HL-60 (cell line): ENCODE results near the gene RHOT2.
A peak's percentile ranks its signal among the peaks of the same experiment; 100 is the strongest.
"Not testable (repeated sequence)": the region's sequence is repeated elsewhere in the genome, so short reads cannot be mapped to it uniquely, and the experiment has no call there.

ENCODE experiments used
- DNase-seq, 2 experiments: peaks; one replicate each; pipeline ENCODE4 v3.0.0-alpha.2; 2010 to 2020; ENCODE audit warnings: low read depth in 1 of 2, low spot score in 1 of 2
- H3K27ac ChIP-seq: fragments of 250-450 bp; sonication (Bioruptor Pico); replicated peaks from 2 replicates; pipeline ENCODE4 v1.5.1; 2020; ENCODE audit warnings: mild to moderate bottlenecking, moderate library complexity
- H3K27me3 ChIP-seq: fragments of 250-450 bp; sonication (Bioruptor Pico); 2 replicates; pipeline ENCODE4 v1.5.1; 2021; ENCODE audit warnings: mild to moderate bottlenecking, moderate library complexity; ENCODE audit not compliant: insufficient read depth, poor library complexity, severe bottlenecking
- H3K4me3 ChIP-seq: replicated peaks from 2 replicates; pipeline ENCODE4 v1.5.1; 2011; ENCODE audit warnings: mild to moderate bottlenecking, control low read depth, low read length; ENCODE audit not compliant: insufficient read depth
- CTCF ChIP-seq: IDR thresholded peaks from one replicate; pipeline ENCODE4 v1.5.1; 2011; ENCODE audit warnings: low read length, control low read depth, inconsistent platforms; ENCODE audit not compliant: insufficient read depth
- GABPA ChIP-seq: IDR thresholded peaks from 2 replicates; pipeline ENCODE4 v1.6.1; 2012; ENCODE audit warnings: low read depth
- POLR2AphosphoS5 ChIP-seq: IDR thresholded peaks from 2 replicates; pipeline ENCODE4 v1.6.1; 2012; ENCODE audit warnings: low read depth
- REST ChIP-seq: IDR thresholded peaks from 2 replicates; pipeline ENCODE4 v1.6.1; 2012; ENCODE audit warnings: low read depth; ENCODE audit not compliant: insufficient replicate concordance
- SPI1 ChIP-seq: IDR thresholded peaks from 2 replicates; pipeline ENCODE4 v1.6.1; 2012; ENCODE audit warnings: low read depth, mild to moderate bottlenecking, borderline replicate concordance

RHOT2 gene

GRCh38 chr16:685967-686366 is 18.0 kb downstream of the RHOT2 start:
- Histone ChIP-seq H3K27me3 (no peaks in the 10 kb centered on the region), H3K4me3 (peak overlapping the region; percentile 47), H3K27ac (peak overlapping the region; percentile 96)
- DNase-seq, result peak in 1 of 2 experiments; percentile 71
- TF ChIP-seq CTCF, result peak; percentile 75
- TF ChIP-seq GABPA, result no peak
- peak; percentile 34; the same call in 1 of the 2 replicates for TF ChIP-seq POLR2AphosphoS5
- TF ChIP-seq SPI1, result no peak

GRCh38 chr16:686459-687260 is 18.7 kb downstream of the RHOT2 start:
- no peak for DNase-seq
- H3K27ac ChIP-seq, result no peak overlapping the region
- no peaks in the 10 kb centered on the region for H3K27me3 ChIP-seq
- no peak for TF ChIP-seq SPI1
- H3K4me3 ChIP-seq, result no peak overlapping the region

GRCh38 chr16:687499-687898 is 19.6 kb downstream of the RHOT2 start:
- Histone ChIP-seq H3K27me3 (peaks cover 4% of the 10 kb centered on the region), H3K27ac (no peak overlapping the region), H3K4me3 (no peak overlapping the region)
- DNase-seq, result no peak
- TF ChIP-seq CTCF (no peak), POLR2AphosphoS5 (no peak), SPI1 (no peak), GABPA (no peak)

- TF ChIP-seq SPI1 (no peak), GABPA (no peak), CTCF (no peak), REST (no peak), POLR2AphosphoS5 (no peak)
- no peak for DNase-seq
- H3K4me3 ChIP-seq, result peak overlapping the region; percentile 90
- peaks cover 18% of the 10 kb centered on the region for H3K27me3 ChIP-seq
- peak overlapping the region; percentile 89 for H3K27ac ChIP-seq
These were observed 21.4 kb downstream of the RHOT2 start for GRCh38 chr16:689175-689897.

- H3K27ac ChIP-seq, H3K4me3 ChIP-seq, DNase-seq: not testable (repeated sequence)
- H3K27me3 ChIP-seq, result peaks cover 34% of the 10 kb centered on the region
These were observed 23.3 kb downstream of the RHOT2 start for GRCh38 chr16:691242-691641.
